Pulmonary artery endothelial cell (primary cell): ENCODE measurements around the gene BAG1. TPM values are rescaled to one million over a fixed set of nuclear protein-coding genes. Genes with fewer than 3 reads are reported as not detected.

ENCODE experiments used
- DNase-seq: peaks from one replicate; pipeline ENCODE4 v3.0.0-alpha.2; 2011; ENCODE audit warnings: low read depth, low spot score
- total RNA-seq: library from RNA; depleted of rRNA; stranded (reverse); fragments of >200 nt; gene quantifications from 2 replicates; pipeline ENCODE4 v1.2.3, GENCODE V29; 2014

The BAG1 gene
- 44.9 and 45.1 TPM in 2 replicates for total RNA-seq

GRCh38 chr9:33264473-33265177, at the start of gene BAG1, which contains the start of gene CHMP5:
BAG1 (minus strand) TSS chr9:33264708.
CHMP5 (plus strand) TSS chr9:33265049; CDS start chr9:33265079, 30 bp downstream.
- DNase-seq: peak; percentile 98

GRCh38 chr9:33311953-33312352, 47.4 kb upstream of the BAG1 start:
- DNase-seq: no peak

DNA sequence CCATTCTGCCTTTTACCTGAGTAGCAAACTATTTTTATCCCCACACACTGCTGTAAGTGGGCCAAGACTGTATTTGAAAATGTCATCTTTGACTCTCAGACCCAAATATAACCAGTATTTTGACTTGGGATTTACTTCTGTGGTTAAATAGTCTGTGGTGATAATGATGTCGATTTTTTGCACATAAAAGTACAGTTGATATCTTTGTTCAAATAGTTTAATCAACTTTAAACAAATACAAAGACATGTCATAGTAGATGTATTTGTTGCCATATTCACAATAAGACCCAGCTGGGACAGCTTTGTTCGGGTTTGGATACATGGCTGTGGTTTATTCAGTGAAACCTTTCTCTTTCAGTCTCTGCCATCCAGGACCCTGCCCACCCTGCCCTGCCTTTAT, 46.2 kb upstream of the BAG1 start:
- no peak for DNase-seq

GRCh38 chr9:33309903-33310302, 45.4 kb upstream of the BAG1 start:
- DNase-seq: no peak

GRCh38 chr9:33307067-33307466, 42.6 kb upstream of the BAG1 start:
- no peak for DNase-seq

GRCh38 chr9:33306037-33306436, 41.5 kb upstream of the BAG1 start:
- DNase-seq: no peak

GRCh38 chr9:33304362-33304761, 39.9 kb upstream of the BAG1 start:
- DNase-seq: no peak

DNA sequence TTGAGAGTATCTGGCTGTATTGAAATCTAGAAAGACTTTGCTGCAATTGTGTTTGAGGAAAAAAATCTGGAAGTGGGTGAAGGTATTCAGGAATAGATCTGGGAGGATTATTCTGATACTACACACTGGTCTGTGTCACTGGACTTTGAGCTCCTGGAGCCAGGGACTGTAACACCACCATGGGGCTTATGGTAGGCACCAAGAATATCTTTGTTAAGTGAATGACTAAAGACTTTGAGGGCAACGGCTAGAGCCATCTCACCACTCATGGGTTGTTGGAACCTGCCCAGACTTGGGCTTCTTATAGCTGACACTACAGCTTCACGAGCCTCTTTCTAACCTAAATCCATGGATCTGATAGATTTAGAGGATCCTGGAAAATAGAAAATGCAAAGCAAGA, 36.0 kb upstream of the BAG1 start:
- no peak for DNase-seq

DNA sequence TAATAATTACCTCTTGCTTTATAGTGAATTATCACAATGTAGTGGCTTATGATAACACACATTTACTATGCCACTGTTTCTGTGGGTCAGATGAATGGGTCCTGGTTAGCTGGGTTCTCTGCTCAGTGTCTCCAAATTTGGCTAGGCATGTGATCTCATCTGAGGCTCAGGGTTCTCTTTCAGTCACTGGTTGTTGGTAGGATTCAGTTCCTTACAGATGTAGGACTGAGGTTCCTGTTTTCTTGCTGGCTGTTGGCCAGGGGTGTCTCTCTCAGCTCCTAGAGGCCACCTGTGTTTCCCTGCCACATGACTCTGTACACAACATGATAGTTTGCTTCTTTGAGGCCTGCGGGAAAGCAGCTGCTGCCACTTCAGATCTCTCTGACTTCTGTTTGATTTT, 32.9 kb upstream of the BAG1 start:
- DNase-seq: no peak

DNA sequence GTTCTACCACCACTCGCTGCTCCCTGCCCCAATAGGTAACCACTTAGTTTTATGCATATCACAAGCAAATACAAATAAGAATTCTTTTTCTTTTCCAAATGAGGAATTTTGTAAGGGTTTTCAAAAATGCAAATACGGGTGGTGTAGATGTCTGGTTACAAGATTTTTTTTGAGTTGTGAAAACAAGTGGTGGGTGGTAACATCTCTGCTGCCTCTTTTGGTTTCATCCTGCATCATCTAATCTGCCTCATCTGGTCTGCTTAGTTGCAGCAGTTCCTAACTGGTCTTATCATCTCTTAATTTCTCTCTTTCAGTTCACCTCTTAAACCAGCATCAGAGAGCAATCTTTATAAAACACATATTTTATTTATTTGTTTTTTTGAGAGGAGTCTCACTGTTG, 31.1 kb upstream of the BAG1 start:
- DNase-seq: no peak

DNA sequence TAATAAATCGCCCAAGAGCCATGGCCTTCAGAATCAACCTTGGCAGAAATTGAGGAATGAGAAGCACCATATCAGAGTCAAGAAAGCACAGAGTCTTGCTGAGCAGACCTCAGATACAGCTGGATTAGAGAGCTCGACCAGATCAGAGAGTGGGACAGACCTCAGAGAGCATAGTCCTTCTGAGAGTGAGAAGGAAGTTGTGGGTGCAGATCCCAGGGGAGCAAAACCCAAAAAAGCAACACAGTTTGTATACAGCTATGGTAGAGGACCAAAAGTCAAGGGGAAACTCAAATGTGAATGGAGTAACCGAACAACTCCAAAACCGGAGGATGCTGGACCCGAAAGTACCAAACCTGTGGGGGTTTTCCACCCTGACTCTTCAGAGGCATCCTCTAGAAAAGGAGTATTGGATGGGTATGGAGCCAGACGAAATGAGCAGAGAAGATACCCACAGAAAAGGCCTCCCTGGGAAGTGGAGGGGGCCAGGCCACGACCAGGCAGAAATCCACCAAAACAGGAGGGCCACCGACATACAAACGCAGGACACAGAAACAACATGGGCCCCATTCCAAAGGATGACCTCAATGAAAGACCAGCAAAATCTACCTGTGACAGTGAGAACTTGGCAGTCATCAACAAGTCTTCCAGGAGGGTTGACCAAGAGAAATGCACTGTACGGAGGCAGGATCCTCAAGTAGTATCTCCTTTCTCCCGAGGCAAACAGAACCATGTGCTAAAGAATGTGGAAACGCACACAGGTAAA, 30.3 kb upstream of the BAG1 start:
- DNase-seq: no peak

DNA sequence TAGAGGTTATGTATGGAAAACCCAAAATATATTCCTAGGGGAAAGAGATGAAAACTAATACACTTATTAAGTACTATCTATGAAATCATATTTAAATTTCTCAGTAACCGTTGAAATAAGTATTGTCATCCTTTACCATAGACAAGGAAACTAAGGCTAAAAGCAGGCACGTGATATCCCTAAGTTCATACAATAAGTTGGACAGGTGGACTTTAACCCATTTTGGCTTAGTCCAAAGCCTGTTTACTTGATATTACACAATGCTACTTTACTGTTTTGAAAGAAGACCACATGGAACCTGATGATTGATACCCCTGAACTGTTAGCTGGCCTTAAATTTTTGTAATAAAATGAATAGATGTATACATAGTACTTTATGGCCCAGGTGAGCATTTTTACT, 29.3 kb upstream of the BAG1 start:
- DNase-seq: no peak

DNA sequence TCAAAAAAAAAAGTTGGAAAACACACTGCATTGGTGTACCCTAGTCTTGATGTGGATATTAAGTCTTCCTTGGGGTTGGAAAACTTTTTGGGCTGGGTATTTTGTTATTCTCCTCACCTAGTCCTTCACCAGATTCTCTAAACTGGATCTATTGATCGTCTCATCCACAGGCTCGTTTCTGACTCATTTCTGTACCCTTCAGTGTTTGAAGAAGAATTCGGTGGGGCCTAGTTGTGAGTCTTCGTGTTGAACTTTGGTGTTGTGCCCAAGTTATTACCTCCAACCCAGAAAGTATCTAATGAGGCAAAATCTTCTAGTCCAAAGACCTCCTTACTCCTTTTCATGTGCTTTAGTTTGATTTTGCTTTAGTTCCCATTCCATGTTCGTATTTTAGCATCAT, 27.4 kb upstream of the BAG1 start:
- no peak for DNase-seq

- no peak for DNase-seq
Observed at GRCh38 chr9:33291031-33291397, 26.5 kb upstream of the BAG1 start.

- peak; percentile 93 for DNase-seq
Observed at GRCh38 chr9:33290247-33291030, 25.9 kb upstream of the BAG1 start, which contains the start of gene NFX1. NFX1 (plus strand) TSS chr9:33290516; CDS start chr9:33290573, 57 bp downstream.

DNA sequence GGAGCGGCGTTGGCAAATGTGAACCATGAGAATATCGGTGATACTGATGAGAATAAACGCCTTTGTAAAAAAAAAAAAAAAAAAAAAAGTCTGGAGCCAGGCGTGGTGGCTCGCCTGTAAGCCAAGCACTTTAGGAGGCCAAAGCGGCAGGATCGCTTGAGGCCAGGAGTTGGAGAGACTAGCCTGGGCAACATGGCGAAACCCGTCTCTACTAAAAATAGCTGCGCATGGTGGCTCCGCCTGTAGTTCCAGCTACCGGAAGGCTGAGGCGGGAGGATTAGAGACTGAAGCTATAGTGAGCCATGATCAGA, 25.4 kb upstream of the BAG1 start:
- no peak for DNase-seq

DNA sequence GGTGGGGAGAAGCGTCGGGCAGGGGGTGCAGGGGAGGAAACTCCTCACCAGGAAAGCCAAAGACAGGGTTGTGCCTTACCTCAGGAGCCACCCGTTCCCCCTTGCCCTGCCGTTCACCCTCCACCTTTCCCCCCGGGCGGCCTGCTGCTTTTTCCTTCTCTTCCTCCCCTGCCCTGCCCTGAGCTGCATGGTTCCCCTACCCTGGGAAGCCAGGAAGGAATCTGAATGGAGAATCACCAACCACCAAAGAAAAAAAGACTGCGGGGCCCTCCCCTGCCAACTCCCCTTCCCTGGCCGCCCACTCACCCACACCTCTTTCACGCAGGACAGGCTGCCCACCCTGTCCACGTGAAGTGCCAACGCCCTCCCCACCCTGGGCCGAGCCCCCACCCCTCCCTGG, 25.0 kb upstream of the BAG1 start:
- no peak for DNase-seq

DNA sequence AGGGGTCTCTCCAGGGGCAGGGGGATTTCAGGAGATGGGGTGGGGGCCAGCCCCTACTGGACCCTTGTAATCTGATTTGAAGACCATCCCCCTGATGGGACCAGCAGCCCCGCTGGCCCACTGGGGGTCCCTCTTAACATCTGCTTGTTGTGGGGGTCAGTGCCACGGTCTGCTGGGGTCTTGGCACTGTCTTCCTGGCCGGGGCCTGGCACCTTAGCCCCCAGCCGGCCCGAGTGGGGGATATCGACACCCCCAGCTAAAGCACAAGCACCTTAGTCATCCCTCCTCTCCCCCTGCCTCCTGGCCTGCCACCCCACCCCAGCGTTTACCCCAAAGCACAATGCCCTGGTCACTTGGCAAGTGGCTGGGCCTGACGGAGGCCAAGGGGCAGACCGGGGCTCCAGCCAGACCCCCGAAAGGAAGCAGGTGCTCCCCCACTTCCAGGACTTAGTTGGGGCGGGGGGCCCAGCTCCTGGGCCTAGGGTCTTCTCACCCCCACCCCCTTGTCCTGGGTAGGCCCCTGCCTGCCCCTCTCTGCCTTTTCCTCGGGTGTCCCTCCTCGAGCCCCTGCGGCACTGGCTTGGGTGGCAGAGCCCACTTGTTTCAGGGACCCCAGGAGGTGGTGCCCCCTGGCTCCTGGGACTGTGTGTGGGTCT, 24.4 kb upstream of the BAG1 start:
- DNase-seq: no peak

DNA sequence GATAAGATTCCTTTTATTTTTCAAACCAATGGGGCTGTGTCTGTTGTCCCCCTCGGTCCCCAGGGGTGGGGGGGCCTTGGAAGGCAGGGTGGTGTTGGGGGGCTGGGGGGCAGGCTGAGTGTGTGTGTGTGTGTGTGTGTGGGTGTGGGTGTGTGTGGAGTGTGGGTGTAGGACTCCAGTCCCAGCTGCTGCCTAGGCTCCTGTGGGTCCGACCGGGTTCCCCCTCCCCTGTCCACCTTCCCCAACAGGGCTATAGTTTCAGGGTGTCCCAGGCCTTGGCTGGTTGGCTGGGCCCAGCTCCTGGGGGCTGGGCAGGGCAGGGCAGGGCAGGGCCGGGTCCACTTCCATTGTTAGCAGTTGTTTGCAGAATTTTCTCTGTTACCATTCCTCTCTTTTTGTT, 23.7 kb upstream of the BAG1 start:
- no peak for DNase-seq

- DNase-seq: peak; percentile 39
Observed at GRCh38 chr9:33287087-33287490, 22.6 kb upstream of the BAG1 start.

- no peak for DNase-seq
Observed at GRCh38 chr9:33285502-33285901, 21.0 kb upstream of the BAG1 start.

- no peak for DNase-seq
Observed at GRCh38 chr9:33277484-33277883, 13.0 kb upstream of the BAG1 start.
